WTC11 (cell line): ENCODE measurements around the gene JADE3.

ENCODE experiments used
- CREB1 ChIP-seq: sonication (generic); formaldehyde crosslinking; IDR thresholded peaks from 2 replicates; pipeline ENCODE4 v1.8.0; 2023; ENCODE audit warnings: mild to moderate bottlenecking, missing genetic modification reagents
- CTCF ChIP-seq: fragments of 200-600 bp; IDR thresholded peaks from 2 replicates; pipeline ENCODE4 v1.8.0; 2022; ENCODE audit warnings: antibody characterized with exemption
- ESRRA ChIP-seq: sonication (generic); formaldehyde crosslinking; IDR thresholded peaks from 2 replicates; pipeline ENCODE4 v1.8.1; 2022; ENCODE audit warnings: mild to moderate bottlenecking, missing genetic modification reagents, borderline replicate concordance
- HMGXB4 ChIP-seq: sonication (generic); formaldehyde crosslinking; IDR thresholded peaks from 2 replicates; pipeline ENCODE4 v1.8.1; 2023; ENCODE audit warnings: mild to moderate bottlenecking, moderate library complexity, missing genetic modification reagents
- MLX ChIP-seq: sonication (generic); formaldehyde crosslinking; IDR thresholded peaks from 2 replicates; pipeline ENCODE4 v1.8.1; 2023; ENCODE audit warnings: mild to moderate bottlenecking, missing genetic modification reagents, moderate library complexity
- USF1 ChIP-seq: sonication (generic); formaldehyde crosslinking; IDR thresholded peaks from 2 replicates; pipeline ENCODE4 v1.8.0; 2022; ENCODE audit warnings: mild to moderate bottlenecking, missing genetic modification reagents
- ZNF263 ChIP-seq: sonication (generic); formaldehyde crosslinking; IDR thresholded peaks from 2 replicates; pipeline ENCODE4 v1.8.1; 2022; ENCODE audit warnings: low read depth, mild to moderate bottlenecking, moderate library complexity, missing genetic modification reagents
- TF ChIP-seq, protein P1 (sequence below): sonication (generic); formaldehyde crosslinking; IDR thresholded peaks from 2 replicates; pipeline ENCODE4 v1.8.0; 2022; ENCODE audit warnings: mild to moderate bottlenecking, missing genetic modification reagents

- TF ChIP-seq CREB1 (no peak), ZNF263 (CRISPR knock-in tag) (no peak), CTCF (no peak), MLX (CRISPR knock-in tag) (no peak), ESRRA (CRISPR knock-in tag) (no peak), HMGXB4 (no peak), USF1 (CRISPR knock-in tag) (no peak)
- TF ChIP-seq, protein P1, sequence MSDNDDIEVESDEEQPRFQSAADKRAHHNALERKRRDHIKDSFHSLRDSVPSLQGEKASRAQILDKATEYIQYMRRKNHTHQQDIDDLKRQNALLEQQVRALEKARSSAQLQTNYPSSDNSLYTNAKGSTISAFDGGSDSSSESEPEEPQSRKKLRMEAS (CRISPR knock-in tag) = no peak
These were observed 23.1 kb downstream of the JADE3 start for GRCh38 chrX:46935295-46935694.
